A673 (cell line): Measurements from ENCODE around the gene FOXN3. TPM values are rescaled to one million over a fixed set of nuclear protein-coding genes. Genes with fewer than 3 reads are reported as not detected.

ENCODE experiments used
- BruUV-seq: library from RNA; stranded (reverse); fragments of 400-500 nt; replicated peaks from 2 replicates; lab custom pipeline; 2021; lab: Mats Ljungman, UMichigan
- CTCF ChIA-PET: fragments of 300-600 bp; sonication (Branson Sonifier 250); formaldehyde crosslinking; loops from one replicate; lab custom pipeline; 2022; ENCODE audit warnings: antibody characterized with exemption; lab: Charles Lee
- POLR2A ChIA-PET: fragments of 300-600 bp; sonication (Branson Sonifier 250); formaldehyde crosslinking; loops from one replicate; lab custom pipeline; 2022; ENCODE audit warnings: antibody characterized with exemption; ENCODE audit not compliant: low non-redundant PET; lab: Charles Lee
- DNase-seq: peaks from one replicate; pipeline ENCODE4 v3.0.0-alpha.2; 2015; ENCODE audit warnings: low spot score
- H3K27ac ChIP-seq: fragments of 200-600 bp; sonication (generic); 2 replicates; pipeline ENCODE4 v1.5.1; 2016; ENCODE audit warnings: mixed run types, low read depth, mild to moderate bottlenecking, mixed read lengths, antibody characterized with exemption, low read length; ENCODE audit not compliant: poor library complexity, severe bottlenecking
- H3K27me3 ChIP-seq: fragments of 200-600 bp; sonication (generic); replicated peaks from 2 replicates; pipeline ENCODE4 v1.6.1; 2017; ENCODE audit warnings: mixed run types, low read depth, mild to moderate bottlenecking, mixed read lengths, antibody characterized with exemption, low read length; ENCODE audit not compliant: insufficient read depth, poor library complexity
- H3K36me3 ChIP-seq: fragments of 200-600 bp; sonication (generic); 2 replicates; pipeline ENCODE4 v1.6.1; 2016; ENCODE audit warnings: mixed run types, mild to moderate bottlenecking, mixed read lengths, antibody characterized with exemption, low read length; ENCODE audit not compliant: insufficient read depth, poor library complexity, severe bottlenecking
- H3K4me1 ChIP-seq: fragments of 200-600 bp; sonication (generic); 2 replicates; pipeline ENCODE4 v1.6.1; 2017; ENCODE audit warnings: mixed run types, mild to moderate bottlenecking, mixed read lengths, antibody characterized with exemption, low read length; ENCODE audit not compliant: insufficient read depth, poor library complexity, severe bottlenecking
- H3K4me3 ChIP-seq: fragments of 200-600 bp; sonication (generic); 2 replicates; pipeline ENCODE4 v1.5.1; 2016; ENCODE audit warnings: low read depth, mixed run types, mild to moderate bottlenecking, mixed read lengths, low read length; ENCODE audit not compliant: poor library complexity, severe bottlenecking
- H3K9me3 ChIP-seq: fragments of 200-600 bp; sonication (generic); 2 replicates; pipeline ENCODE4 v1.6.1; 2016; ENCODE audit warnings: mixed run types, low read depth, mild to moderate bottlenecking, mixed read lengths, antibody characterized with exemption, low read length; ENCODE audit not compliant: poor library complexity, severe bottlenecking
- EZH2 ChIP-seq: fragments of 200-600 bp; sonication (generic); IDR thresholded peaks from 2 replicates; pipeline ENCODE4 v1.6.1; 2017; ENCODE audit warnings: borderline replicate concordance, low read depth, mild to moderate bottlenecking, mixed read lengths, antibody characterized with exemption, low read length; ENCODE audit not compliant: poor library complexity, severe bottlenecking
- intact Hi-C: fragments of 100-400 bp; cut with micrococcal nuclease; formaldehyde crosslinking; loops from one replicate; pipeline ENCODE4 v1.10.0; 2022; ENCODE audit not compliant: unreplicated experiment
- total RNA-seq: library from RNA; stranded (reverse); gene quantifications from 2 replicates; pipeline ENCODE4 v1.2.3, GENCODE V29; 2021
- TF ChIP-seq, protein P1 (sequence below): fragments of 300-800, 200-600 bp; sonication (generic); conservative IDR thresholded peaks from 2 replicates; pipeline ENCODE4 v1.5.1; 2017; ENCODE audit warnings: low read depth, mild to moderate bottlenecking, antibody characterized with exemption, low read length, moderate library complexity, mixed read lengths

Gene FOXN3
- total RNA-seq, 1 experiment from 2014 or later = 15.3 TPM

DNA sequence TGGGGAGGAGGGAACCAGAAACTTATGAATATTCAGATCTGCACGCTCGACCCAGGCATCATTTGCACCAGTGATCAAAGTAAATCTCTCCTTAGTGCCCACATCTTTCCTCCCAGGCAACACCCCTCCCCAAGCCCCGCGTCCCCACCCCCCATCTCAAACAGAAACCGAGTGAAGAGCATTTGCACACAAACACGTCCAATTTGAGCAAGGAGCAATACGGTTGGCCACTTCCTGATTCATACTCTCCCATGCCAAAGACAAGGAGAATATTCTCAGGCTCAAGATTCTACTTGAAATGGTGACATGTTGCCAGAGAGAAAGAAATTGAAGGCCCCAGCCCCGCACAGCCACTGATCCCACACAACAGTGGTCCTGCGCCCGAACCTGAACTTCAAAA, 7.1 kb downstream of the FOXN3 start:
- no peak for TF ChIP-seq EZH2
- TF ChIP-seq, protein P1, sequence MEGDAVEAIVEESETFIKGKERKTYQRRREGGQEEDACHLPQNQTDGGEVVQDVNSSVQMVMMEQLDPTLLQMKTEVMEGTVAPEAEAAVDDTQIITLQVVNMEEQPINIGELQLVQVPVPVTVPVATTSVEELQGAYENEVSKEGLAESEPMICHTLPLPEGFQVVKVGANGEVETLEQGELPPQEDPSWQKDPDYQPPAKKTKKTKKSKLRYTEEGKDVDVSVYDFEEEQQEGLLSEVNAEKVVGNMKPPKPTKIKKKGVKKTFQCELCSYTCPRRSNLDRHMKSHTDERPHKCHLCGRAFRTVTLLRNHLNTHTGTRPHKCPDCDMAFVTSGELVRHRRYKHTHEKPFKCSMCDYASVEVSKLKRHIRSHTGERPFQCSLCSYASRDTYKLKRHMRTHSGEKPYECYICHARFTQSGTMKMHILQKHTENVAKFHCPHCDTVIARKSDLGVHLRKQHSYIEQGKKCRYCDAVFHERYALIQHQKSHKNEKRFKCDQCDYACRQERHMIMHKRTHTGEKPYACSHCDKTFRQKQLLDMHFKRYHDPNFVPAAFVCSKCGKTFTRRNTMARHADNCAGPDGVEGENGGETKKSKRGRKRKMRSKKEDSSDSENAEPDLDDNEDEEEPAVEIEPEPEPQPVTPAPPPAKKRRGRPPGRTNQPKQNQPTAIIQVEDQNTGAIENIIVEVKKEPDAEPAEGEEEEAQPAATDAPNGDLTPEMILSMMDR = no peak
- no TSS peak for BruUV-seq
- ChIA-PET POLR2A (no interaction called here), CTCF (no interaction called here)
- DNase-seq = no peak
- H3K36me3 ChIP-seq = no peaks in the 10 kb centered on the region
- intact Hi-C loops = loop anchor here (10.0 kb wide), 2 partner anchors 105 to 505 kb away; no protein-coding TSS in a partner anchor
- no peaks in the 10 kb centered on the region for H3K9me3 ChIP-seq
- no peak overlapping the region for H3K27ac ChIP-seq
- no peaks in the 10 kb centered on the region for H3K4me1 ChIP-seq
- no peak overlapping the region for H3K4me3 ChIP-seq
- no peaks in the 10 kb centered on the region for H3K27me3 ChIP-seq

GRCh38 chr14:89408907-89409700, 7.9 kb downstream of the FOXN3 start:
- H3K27me3 ChIP-seq = no peaks in the 10 kb centered on the region
- no peaks in the 10 kb centered on the region for H3K9me3 ChIP-seq
- H3K36me3 ChIP-seq = no peaks in the 10 kb centered on the region
- intact Hi-C loops = no loop called here
- no peaks in the 10 kb centered on the region for H3K4me1 ChIP-seq
- CTCF ChIA-PET = no interaction called here
- H3K27ac ChIP-seq = no peak overlapping the region
- H3K4me3 ChIP-seq = no peak overlapping the region
- no TSS peak for BruUV-seq
- POLR2A ChIA-PET = no interaction called here
- no peak for DNase-seq
- no peak for TF ChIP-seq EZH2
- TF ChIP-seq, protein P1 = no peak

GRCh38 chr14:89407856-89408255, 9.2 kb downstream of the FOXN3 start:
- BruUV-seq = no TSS peak
- no peak overlapping the region for H3K4me3 ChIP-seq
- H3K27ac ChIP-seq = no peak overlapping the region
- no peaks in the 10 kb centered on the region for H3K36me3 ChIP-seq
- no peaks in the 10 kb centered on the region for H3K27me3 ChIP-seq
- no peak for TF ChIP-seq EZH2
- TF ChIP-seq, protein P1 = no peak
- intact Hi-C loops = no loop called here
- no peak for DNase-seq
- H3K9me3 ChIP-seq = no peaks in the 10 kb centered on the region
- CTCF ChIA-PET = no interaction called here
- POLR2A ChIA-PET = no interaction called here
- no peaks in the 10 kb centered on the region for H3K4me1 ChIP-seq
